HFFc6 (cell line): ENCODE data around the gene CIRBP. TPM values are rescaled to one million over a fixed set of nuclear protein-coding genes. Genes with fewer than 3 reads are reported as not detected.

Source experiments
- DNase-seq: peaks from one replicate; pipeline ENCODE4 v3.0.0-alpha.2; 2018
- H3K27ac Mint-ChIP-seq: 2 replicates; pipeline ENCODE4 v1.8.0; 2020; ENCODE audit warnings: mild to moderate bottlenecking, mixed read lengths
- H3K27me3 Mint-ChIP-seq: 2 replicates; pipeline ENCODE4 v1.8.0; 2021; ENCODE audit warnings: mild to moderate bottlenecking, moderate library complexity, mixed read lengths; ENCODE audit not compliant: insufficient read depth
- H3K36me3 Mint-ChIP-seq: 2 replicates; pipeline ENCODE4 v1.8.0; 2021; ENCODE audit warnings: low read depth, mixed read lengths
- H3K4me1 Mint-ChIP-seq: 2 replicates; pipeline ENCODE4 v1.8.0; 2020; ENCODE audit warnings: low read depth, mixed read lengths
- H3K4me3 Mint-ChIP-seq: 2 replicates; pipeline ENCODE4 v1.8.0; 2020; ENCODE audit warnings: mild to moderate bottlenecking, moderate library complexity, mixed read lengths
- H3K9me3 Mint-ChIP-seq: 2 replicates; pipeline ENCODE4 v1.8.0; 2020; ENCODE audit warnings: mild to moderate bottlenecking, mixed read lengths
- CTCF ChIP-seq: fragments of 200-600 bp; sonication (generic); IDR thresholded peaks from 2 replicates; pipeline ENCODE4 v1.5.0; 2021; ENCODE audit warnings: antibody characterized with exemption, mild to moderate bottlenecking
- total RNA-seq, 6 experiments: library from RNA; stranded (reverse); fragmentation: NEBNext Ultra II Directional; extraction: Animal tissue kit (Norgen Biotek cat#: 25700); gene quantifications; 2 replicates in 1 of 6; 3 replicates in 5 of 6; pipeline ENCODE4 v1.2.3, GENCODE V29; 2021

CIRBP gene
- total RNA-seq, 6 experiments from 2014 or later, result 160 to 243 (median 190) TPM

GRCh38 chr19:1232652-1233072 lies 36.5 kb upstream of the CIRBP start:
- DNase-seq, result no peak
- H3K27me3 Mint-ChIP-seq, result peaks cover 3% of the 10 kb centered on the region
- H3K9me3 Mint-ChIP-seq, result no peaks in the 10 kb centered on the region
- no peak overlapping the region; the same call in 1 of the 2 replicates for H3K4me3 Mint-ChIP-seq
- no peak for TF ChIP-seq CTCF
- H3K27ac Mint-ChIP-seq, result peak overlapping the region; percentile 58
- peaks cover 6% of the 10 kb centered on the region; the same call in 1 of the 2 replicates for H3K4me1 Mint-ChIP-seq
- no peaks in the 10 kb centered on the region for H3K36me3 Mint-ChIP-seq

- no peak overlapping the region for H3K4me3 Mint-ChIP-seq
- no peaks in the 10 kb centered on the region for H3K36me3 Mint-ChIP-seq
- no peak for TF ChIP-seq CTCF
- H3K4me1 Mint-ChIP-seq, result peaks cover 6% of the 10 kb centered on the region; the same call in 1 of the 2 replicates
- H3K9me3 Mint-ChIP-seq, result no peaks in the 10 kb centered on the region
- no peak for DNase-seq
- H3K27me3 Mint-ChIP-seq, result peaks cover 1% of the 10 kb centered on the region
- no peak overlapping the region for H3K27ac Mint-ChIP-seq
Observed at GRCh38 chr19:1233115-1233667, 35.9 kb upstream of the CIRBP start.

- no peaks in the 10 kb centered on the region for H3K9me3 Mint-ChIP-seq
- TF ChIP-seq CTCF, result no peak
- peaks cover 6% of the 10 kb centered on the region; the same call in 1 of the 2 replicates for H3K4me1 Mint-ChIP-seq
- no peaks in the 10 kb centered on the region; the same call in 1 of the 2 replicates for H3K27me3 Mint-ChIP-seq
- no peak overlapping the region for H3K4me3 Mint-ChIP-seq
- H3K36me3 Mint-ChIP-seq, result no peaks in the 10 kb centered on the region
- DNase-seq, result no peak
- no peak overlapping the region for H3K27ac Mint-ChIP-seq
Observed at GRCh38 chr19:1234051-1234954, 34.8 kb upstream of the CIRBP start.

GRCh38 chr19:1234955-1235380 lies 34.2 kb upstream of the CIRBP start:
- H3K36me3 Mint-ChIP-seq, result no peaks in the 10 kb centered on the region
- no peak overlapping the region for H3K4me3 Mint-ChIP-seq

More at GRCh38 chr19:1234955-1235380, 34.2 kb upstream of the CIRBP start:
- Mint-ChIP-seq H3K4me1 (peaks cover 6% of the 10 kb centered on the region; the same call in 1 of the 2 replicates), H3K27ac (no peak overlapping the region), H3K9me3 (no peaks in the 10 kb centered on the region), H3K27me3 (no peaks in the 10 kb centered on the region; the same call in 1 of the 2 replicates)
- TF ChIP-seq CTCF, result no peak
- DNase-seq, result no peak
